ENCODE data around the gene KCNMA1.
A peak's percentile ranks its signal among the peaks of the same experiment; 100 is the strongest.
"Not testable (repeated sequence)": the region's sequence is repeated elsewhere in the genome, so short reads cannot be mapped to it uniquely, and the experiment has no call there.

Gene KCNMA1

GRCh38 chr10:77441353-77442166 lies 196.0 kb downstream of the KCNMA1 start:
- no peak for DNase-seq

DNA sequence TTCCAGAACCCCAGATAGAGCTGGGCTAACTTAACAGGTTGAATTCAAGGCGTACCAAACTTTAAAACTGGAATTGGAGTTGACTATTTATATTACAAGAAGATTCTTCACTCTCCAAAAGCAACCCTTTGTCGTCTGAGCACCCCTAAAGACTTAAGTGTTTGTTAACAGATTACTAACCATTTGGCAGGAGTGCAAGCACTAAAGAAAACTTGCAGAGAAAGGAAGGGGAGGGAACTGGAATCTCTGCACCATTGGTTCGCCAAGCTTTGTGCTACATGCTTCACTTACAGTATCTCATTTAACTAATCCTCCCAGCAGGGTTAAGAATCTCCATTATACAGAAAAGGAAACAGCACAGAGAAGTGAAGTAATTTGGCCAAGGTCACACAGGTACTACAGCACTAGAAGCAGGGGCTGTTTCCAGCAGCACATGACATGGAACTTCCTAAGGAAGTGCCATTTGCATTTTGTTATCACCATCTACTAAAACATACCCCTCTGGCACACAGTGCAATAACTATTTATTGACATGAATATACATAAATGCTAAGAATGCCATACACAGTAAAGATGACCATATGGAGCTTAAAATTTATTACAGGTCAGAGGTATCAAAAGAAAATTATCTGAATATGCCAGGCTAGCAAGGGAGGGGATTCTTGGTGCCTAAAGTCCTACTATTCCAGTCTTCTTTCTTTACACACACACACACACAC lies 201.2 kb downstream of the KCNMA1 start:
- DNase-seq: no peak

GRCh38 chr10:77433546-77433945 lies 204.1 kb downstream of the KCNMA1 start:
- DNase-seq: no peak

DNA sequence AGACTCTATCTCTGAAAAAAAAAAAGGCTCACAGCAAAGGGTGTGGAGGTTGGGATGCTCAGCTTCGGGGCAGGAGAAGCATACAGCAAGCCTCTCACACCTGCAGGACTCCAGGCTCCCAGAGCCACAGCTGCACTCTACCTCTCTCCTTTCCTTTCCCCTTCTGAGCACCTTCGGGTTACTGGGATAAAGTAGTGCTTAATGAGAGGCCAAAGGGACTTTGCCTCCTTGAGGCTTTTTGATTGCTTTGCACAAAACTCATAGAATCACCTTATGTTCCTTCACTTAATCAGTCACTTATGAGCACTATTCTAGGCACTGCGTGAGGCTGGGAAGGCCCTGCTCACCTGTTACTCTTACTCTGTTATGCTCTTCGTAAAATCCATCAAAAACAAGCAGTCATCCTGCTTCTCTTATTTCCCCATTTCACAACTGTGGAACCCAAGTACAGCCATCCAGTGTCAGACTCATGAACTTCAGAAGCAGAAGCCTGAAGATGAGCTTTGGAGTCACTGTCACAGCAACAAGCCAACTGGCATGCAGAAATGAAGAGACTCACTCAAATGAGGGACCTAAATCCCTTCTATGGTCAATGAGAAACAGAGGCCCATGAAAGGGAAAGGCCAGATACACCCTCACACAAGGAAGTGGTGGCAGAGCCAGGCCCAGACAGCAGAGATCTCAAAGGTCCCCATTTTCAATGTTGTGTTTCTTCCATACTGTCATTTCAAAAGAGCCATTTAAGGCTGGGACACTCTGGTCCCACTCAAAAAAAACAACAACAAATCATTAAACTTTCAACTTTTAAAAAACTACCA lies 205.4 kb downstream of the KCNMA1 start:
- DNase-seq: no peak

GRCh38 chr10:77431209-77431611 lies 206.4 kb downstream of the KCNMA1 start:
- no peak for DNase-seq

- no peak for DNase-seq
These were observed 207.1 kb downstream of the KCNMA1 start for GRCh38 chr10:77430530-77430929.

DNA sequence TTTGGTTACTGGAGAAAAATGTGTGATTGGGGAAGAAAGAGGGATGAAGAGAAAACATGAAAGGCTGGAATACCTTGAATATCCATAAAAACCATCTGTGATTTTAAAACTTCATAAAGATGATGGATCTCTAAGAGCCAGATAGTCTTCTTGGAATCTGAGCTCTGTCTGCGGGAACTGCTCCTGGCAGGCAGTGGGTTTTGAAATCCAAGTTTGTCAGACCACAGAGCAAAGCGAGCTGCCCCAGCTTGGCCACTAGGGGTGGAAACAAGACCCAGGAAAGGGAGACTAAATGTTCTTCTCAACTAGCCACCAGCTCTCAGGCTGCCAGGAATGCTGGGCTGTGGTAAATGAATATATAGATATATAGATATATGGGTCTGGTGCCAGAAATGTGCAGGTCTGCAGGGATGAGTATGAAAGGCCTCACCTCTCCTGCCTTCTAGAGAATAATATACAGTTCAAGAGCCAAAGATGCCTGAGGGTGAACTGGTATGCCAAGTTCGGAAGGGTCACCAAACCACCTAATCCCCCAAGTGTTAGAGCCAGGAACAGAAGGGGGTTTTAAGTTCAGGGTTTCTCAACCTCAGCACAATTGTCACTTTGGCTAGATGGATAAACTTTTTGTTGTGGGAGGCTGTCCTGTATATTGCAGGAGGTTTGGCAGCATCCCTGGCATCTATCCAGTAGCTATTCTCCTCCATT lies 208.8 kb downstream of the KCNMA1 start:
- peak; percentile 81 for DNase-seq

- no peak for DNase-seq
These were observed 213.4 kb downstream of the KCNMA1 start for GRCh38 chr10:77424257-77424656.

- DNase-seq: no peak
These were observed 214.9 kb downstream of the KCNMA1 start for GRCh38 chr10:77422491-77423338.

DNA sequence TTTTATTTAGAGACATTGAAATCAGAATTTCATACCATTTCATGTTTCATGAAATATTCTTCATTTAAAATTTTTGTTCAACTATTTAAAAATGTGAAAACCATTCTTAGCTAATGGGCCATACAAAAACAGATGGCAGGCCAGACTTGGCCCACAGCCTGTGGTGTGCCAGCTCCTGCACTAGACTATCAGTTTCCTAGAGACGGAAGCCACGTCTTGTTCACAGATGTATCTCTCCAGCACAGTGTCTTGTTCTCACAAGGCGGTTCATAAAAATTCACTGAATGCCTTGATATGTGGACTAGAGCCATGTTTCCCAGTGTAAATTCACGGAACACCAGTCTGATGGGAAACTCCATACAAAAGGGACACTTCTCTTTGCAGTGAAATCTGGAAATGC lies 216.0 kb downstream of the KCNMA1 start:
- no peak for DNase-seq

DNA sequence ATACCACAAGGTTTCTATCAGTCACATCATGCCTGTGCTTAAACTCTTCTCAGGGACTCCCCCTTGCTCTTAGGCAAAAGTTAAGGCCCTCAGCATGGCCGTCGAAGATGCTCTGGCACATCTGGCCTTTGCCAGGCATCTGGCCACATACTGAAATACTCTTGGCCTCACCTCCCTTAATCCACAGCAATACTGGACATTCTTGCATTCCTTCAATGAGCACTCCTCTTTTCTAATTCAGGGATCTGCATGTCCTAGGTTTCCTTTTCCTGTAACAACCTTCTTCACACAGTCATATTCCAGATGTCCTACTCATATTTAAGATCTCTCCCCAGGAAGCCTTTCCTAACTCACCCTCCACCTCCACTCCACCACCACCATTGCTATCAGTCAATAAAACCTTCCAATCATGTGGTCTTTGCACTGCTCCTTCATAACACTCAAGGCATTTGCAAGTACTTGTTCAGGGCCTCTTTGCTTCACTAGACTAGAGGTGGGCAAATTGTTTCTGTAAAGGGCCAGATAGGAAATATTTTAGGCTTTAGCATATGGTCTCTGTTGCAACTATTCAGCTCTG lies 216.6 kb downstream of the KCNMA1 start:
- DNase-seq: no peak

DNA sequence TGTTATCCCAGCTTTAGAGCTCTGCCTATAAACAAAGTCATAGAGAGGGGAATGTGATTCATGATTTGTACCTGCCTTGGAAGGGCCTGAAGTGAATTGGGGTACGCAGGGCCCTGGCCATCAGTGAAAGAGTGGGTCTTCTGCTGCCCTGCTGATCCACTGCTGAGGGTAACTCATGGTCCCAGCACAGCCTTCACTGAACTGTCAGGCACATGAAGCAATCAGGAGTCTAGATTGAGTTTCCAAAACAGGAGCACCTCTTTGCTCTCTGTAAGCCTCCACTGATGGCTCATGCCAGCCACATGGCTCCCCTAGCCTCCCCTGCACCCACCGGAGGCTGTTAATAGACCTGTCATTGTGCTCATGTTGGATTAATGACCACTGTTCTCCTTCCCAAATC lies 217.6 kb downstream of the KCNMA1 start:
- DNase-seq: no peak

DNA sequence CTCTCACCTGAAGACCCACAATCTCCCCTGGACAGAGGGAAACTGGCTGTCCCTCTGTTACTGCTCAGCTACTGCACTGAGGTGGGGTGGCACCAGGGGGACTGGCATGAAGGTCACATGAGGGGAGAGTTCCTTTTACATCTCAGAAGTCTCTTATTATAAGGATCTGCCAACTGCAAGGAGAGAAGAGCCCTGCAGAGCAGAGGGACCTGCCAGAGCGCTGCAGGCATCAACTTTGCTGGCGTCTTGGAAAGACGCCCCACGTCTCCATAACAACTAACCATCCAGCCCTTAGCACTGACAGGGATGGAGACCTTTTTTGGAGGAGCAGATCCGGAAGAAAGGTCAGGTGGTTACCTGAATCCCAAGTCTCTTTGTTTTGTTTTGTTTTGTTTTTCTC lies 218.6 kb downstream of the KCNMA1 start:
- DNase-seq: no peak

DNA sequence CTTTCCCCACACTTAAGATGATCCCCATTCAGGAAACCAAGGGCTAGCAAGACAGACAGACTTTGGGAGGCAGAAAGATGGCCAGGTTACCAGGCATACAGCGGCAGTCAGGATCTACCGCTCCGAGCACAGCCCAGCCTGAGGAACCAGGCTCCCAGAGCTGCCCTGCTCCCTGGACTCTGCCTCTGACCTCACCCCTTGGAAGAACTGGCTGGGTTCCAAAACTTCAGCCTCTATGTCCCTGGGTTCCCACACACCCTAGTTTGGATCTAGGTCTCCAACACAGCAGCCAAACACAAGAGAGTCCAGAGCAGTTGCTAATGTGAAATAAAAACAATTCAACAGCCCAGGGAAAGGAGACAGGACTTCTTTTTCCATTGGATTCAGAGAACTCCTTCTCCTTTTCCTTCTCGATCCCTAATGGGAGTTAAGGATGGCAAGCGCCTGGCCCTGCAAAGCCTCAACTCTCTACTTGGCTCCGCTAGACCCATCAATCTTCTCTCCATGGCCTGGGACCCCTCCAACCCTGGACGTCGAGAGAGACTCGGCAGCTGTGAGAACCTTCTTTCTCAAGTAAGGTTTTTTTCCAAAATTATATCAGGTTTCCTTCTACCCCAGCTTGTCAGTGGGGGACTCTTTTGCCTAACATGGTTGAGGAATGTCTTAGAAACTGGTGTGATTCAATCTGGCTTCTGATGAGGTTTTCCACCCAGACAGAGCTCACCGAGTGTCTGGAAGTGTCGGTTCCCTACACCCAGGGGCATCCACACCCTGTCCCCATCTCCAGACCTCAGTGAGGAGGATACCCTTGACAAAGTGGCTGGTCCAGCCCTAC lies 219.6 kb downstream of the KCNMA1 start:
- DNase-seq: peak; percentile 51

DNA sequence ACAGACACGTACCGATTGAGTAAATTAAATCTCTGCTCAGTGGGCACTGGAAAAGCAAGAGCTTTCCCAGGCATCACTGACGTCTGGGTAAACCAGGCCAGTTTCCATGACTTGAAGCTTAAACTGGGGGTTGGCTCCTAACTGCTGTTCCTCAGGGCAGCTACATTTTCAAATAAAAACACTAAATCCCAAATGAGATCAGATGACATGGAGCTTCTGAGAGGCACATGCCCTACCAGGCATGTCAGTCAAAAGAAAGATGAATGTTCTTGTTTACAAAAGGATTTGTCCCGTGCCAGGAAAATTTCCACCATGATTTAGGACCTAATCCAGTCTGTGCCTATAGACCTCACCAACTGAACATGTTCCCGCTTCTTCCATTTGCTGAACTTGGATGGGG lies 220.2 kb downstream of the KCNMA1 start:
- DNase-seq: no peak

GRCh38 chr10:77416311-77417135 lies 221.1 kb downstream of the KCNMA1 start:
- no peak for DNase-seq

DNA sequence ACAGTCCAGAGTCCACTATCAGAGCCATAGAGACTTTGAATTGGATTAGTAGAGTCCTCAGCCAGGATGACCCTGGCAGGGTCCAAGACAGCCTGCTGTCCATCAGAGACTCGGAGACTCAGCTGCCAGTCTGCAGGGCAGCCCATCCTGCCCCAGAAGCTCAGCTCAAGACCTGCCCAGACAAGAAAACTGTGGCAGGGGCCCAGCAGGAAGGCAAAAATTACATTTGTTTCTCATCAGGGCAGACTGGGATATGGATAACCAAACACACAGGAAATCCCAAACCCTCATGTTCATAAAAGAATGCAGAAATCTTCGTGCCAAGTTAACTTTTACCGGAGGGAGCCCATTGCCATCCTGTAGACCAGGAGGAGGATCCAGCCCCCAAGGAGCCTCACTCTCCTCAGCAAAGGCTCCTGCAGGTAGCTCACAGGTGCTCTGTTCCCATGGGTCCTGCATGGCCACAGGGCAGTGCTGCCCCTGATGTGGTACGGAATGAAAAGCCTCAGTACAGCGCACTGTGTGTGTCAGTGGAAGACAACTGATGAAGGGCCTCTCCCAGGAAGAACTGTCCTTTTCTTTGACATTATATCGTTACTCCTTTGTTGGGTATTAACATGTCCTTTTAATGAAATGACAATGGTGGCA lies 222.2 kb downstream of the KCNMA1 start:
- no peak for DNase-seq

GRCh38 chr10:77413231-77413630 lies 224.4 kb downstream of the KCNMA1 start:
- DNase-seq: no peak

- DNase-seq: not testable (repeated sequence)
These were observed 225.0 kb downstream of the KCNMA1 start for GRCh38 chr10:77412573-77413133.

Data from left hindlimb (tissue), 1 donor.